Calu3 (cell line): ENCODE results near the gene CLK2. TPM values are rescaled to one million over a fixed set of nuclear protein-coding genes. Genes with fewer than 3 reads are reported as not detected.

ENCODE experiments used
- BruUV-seq: library from RNA; stranded (reverse); fragments of 400-500 nt; replicated peaks from 2 replicates; lab custom pipeline; 2021; lab: Mats Ljungman, UMichigan
- CTCF ChIA-PET: fragments of 300-600 bp; sonication (Branson Sonifier 250); formaldehyde crosslinking; loops from one replicate; lab custom pipeline; 2022; ENCODE audit warnings: antibody characterized with exemption; lab: Charles Lee
- DNase-seq: peaks from one replicate; pipeline ENCODE4 v3.0.0; 2022
- H3K27ac Mint-ChIP-seq: one replicate; pipeline ENCODE4 v1.8.0; 2022; ENCODE audit warnings: mixed read lengths; ENCODE audit not compliant: unreplicated experiment
- H3K27me3 Mint-ChIP-seq: one replicate; pipeline ENCODE4 v1.8.0; 2022; ENCODE audit warnings: mixed read lengths; ENCODE audit not compliant: unreplicated experiment
- H3K36me3 Mint-ChIP-seq: one replicate; pipeline ENCODE4 v1.8.0; 2022; ENCODE audit warnings: mild to moderate bottlenecking, moderate library complexity, mixed read lengths; ENCODE audit not compliant: insufficient read depth, unreplicated experiment
- H3K4me1 Mint-ChIP-seq: one replicate; pipeline ENCODE4 v1.8.0; 2022; ENCODE audit warnings: mild to moderate bottlenecking, low read depth, mixed read lengths; ENCODE audit not compliant: unreplicated experiment
- H3K4me3 Mint-ChIP-seq: one replicate; pipeline ENCODE4 v1.8.0; 2022; ENCODE audit warnings: mild to moderate bottlenecking, low read depth, moderate library complexity, mixed read lengths; ENCODE audit not compliant: unreplicated experiment
- H3K9me3 Mint-ChIP-seq: one replicate; pipeline ENCODE4 v1.8.0; 2022; ENCODE audit warnings: low read depth, mixed read lengths; ENCODE audit not compliant: unreplicated experiment
- CTCF ChIP-seq: fragments of 200-600 bp; IDR thresholded peaks from one replicate; pipeline ENCODE4 v1.8.0; 2022; ENCODE audit warnings: antibody characterized with exemption; ENCODE audit not compliant: unreplicated experiment
- intact Hi-C: fragments of 100-400 bp; cut with micrococcal nuclease; formaldehyde crosslinking; loops from one replicate; pipeline ENCODE4 v1.10.0; 2022; ENCODE audit not compliant: unreplicated experiment
- total RNA-seq: library from RNA; stranded (reverse); gene quantifications from 2 replicates; pipeline ENCODE4 v1.2.3, GENCODE V29; 2022

CLK2 gene
- total RNA-seq, 1 experiment from 2014 or later, result 78.5 TPM

GRCh38 chr1:155245163-155245524 lies 28.2 kb downstream of the CLK2 start:
- DNase-seq, result no peak
- Mint-ChIP-seq H3K4me3 (peak overlapping the region; percentile 69), H3K27ac (no peak overlapping the region), H3K9me3 (no peaks in the 10 kb centered on the region), H3K36me3 (peaks cover 25% of the 10 kb centered on the region), H3K4me1 (peaks cover 20% of the 10 kb centered on the region), H3K27me3 (no peaks in the 10 kb centered on the region)
- intact Hi-C loops, result no loop called here
- CTCF ChIA-PET, result interaction anchor here (1.3 kb wide), 1 partner anchor 72 kb away, joined by 4 read pairs; the partner anchor contains the start of gene KRTCAP2
- no peak for TF ChIP-seq CTCF
- BruUV-seq, result no TSS peak

GRCh38 chr1:155244368-155245162 lies 28.7 kb downstream of the CLK2 start:
- H3K27me3 Mint-ChIP-seq, result no peaks in the 10 kb centered on the region
- peaks cover 28% of the 10 kb centered on the region for H3K36me3 Mint-ChIP-seq
- TF ChIP-seq CTCF, result no peak
- peak overlapping the region; percentile 89 for H3K27ac Mint-ChIP-seq
- CTCF ChIA-PET, result interaction anchor here (1.0 to 1.5 kb wide), 3 partner anchors 20 to 71 kb away, joined by 4 to 5 read pairs (median 4); partner anchors contain the start of gene KRTCAP2
- H3K4me1 Mint-ChIP-seq, result peaks cover 20% of the 10 kb centered on the region
- peak overlapping the region; percentile 69 for H3K4me3 Mint-ChIP-seq
- no TSS peak for BruUV-seq
- intact Hi-C loops, result no loop called here
- no peaks in the 10 kb centered on the region for H3K9me3 Mint-ChIP-seq
- DNase-seq, result peak; percentile 96

GRCh38 chr1:155242805-155243358 lies 30.4 kb downstream of the CLK2 start:
- H3K36me3 Mint-ChIP-seq, result peaks cover 39% of the 10 kb centered on the region
- H3K4me3 Mint-ChIP-seq, result peak overlapping the region; percentile 69
- CTCF ChIA-PET, result interaction anchor here (1.5 kb wide), 1 partner anchor 36 kb away, joined by 4 read pairs; no protein-coding TSS in a partner anchor
- no peak for DNase-seq
- H3K9me3 Mint-ChIP-seq, result no peaks in the 10 kb centered on the region
- peaks cover 20% of the 10 kb centered on the region for H3K4me1 Mint-ChIP-seq
- no peaks in the 10 kb centered on the region for H3K27me3 Mint-ChIP-seq
- TF ChIP-seq CTCF, result no peak
- no TSS peak for BruUV-seq
- H3K27ac Mint-ChIP-seq, result no peak overlapping the region
- intact Hi-C loops, result no loop called here

GRCh38 chr1:155241841-155242264 lies 31.5 kb downstream of the CLK2 start:
- Mint-ChIP-seq H3K9me3 (no peaks in the 10 kb centered on the region), H3K4me1 (peaks cover 20% of the 10 kb centered on the region), H3K4me3 (no peak overlapping the region), H3K27me3 (no peaks in the 10 kb centered on the region), H3K27ac (peak overlapping the region; percentile 66), H3K36me3 (peaks cover 39% of the 10 kb centered on the region)
- BruUV-seq, result no TSS peak
- DNase-seq, result no peak
- TF ChIP-seq CTCF, result no peak
- CTCF ChIA-PET, result interaction anchor here (2.4 kb wide), 1 partner anchor 9 kb away, joined by 10 read pairs; no protein-coding TSS in a partner anchor
- intact Hi-C loops, result no loop called here
